ENCODE data around the gene CPA4.

The CPA4 gene

GRCh38 chr7:130346941-130347340 is 54.0 kb downstream of the CPA4 start:
- no peak for DNase-seq

GRCh38 chr7:130349911-130350782 is 57.2 kb downstream of the CPA4 start:
- DNase-seq: no peak

GRCh38 chr7:130350945-130351790 is 58.2 kb downstream of the CPA4 start:
- no peak for DNase-seq

GRCh38 chr7:130351791-130352090 is 58.8 kb downstream of the CPA4 start:
- DNase-seq: no peak

- no peak for DNase-seq
Measured at GRCh38 chr7:130352194-130353074, 59.5 kb downstream of the CPA4 start.

GRCh38 chr7:130353196-130353595 is 60.2 kb downstream of the CPA4 start:
- no peak for DNase-seq

GRCh38 chr7:130356121-130356875 is 63.3 kb downstream of the CPA4 start:
- no peak for DNase-seq

GRCh38 chr7:130356876-130357611 is 64.1 kb downstream of the CPA4 start:
- DNase-seq: no peak

- DNase-seq: no peak
Measured at GRCh38 chr7:130358471-130358870, 65.5 kb downstream of the CPA4 start.

- DNase-seq: no peak
Measured at GRCh38 chr7:130359276-130359857, 66.4 kb downstream of the CPA4 start.

GRCh38 chr7:130360518-130360917 is 67.6 kb downstream of the CPA4 start:
- no peak for DNase-seq

GRCh38 chr7:130361681-130362080 is 68.7 kb downstream of the CPA4 start:
- no peak for DNase-seq

- no peak for DNase-seq
Measured at GRCh38 chr7:130362251-130362816, 69.4 kb downstream of the CPA4 start.

- DNase-seq: no peak
Measured at GRCh38 chr7:130363026-130363847, 70.3 kb downstream of the CPA4 start.

- DNase-seq: no peak
Measured at GRCh38 chr7:130364451-130364850, 71.5 kb downstream of the CPA4 start.

- DNase-seq: no peak
Measured at GRCh38 chr7:130365088-130365487, 72.1 kb downstream of the CPA4 start.

- DNase-seq: no peak
Measured at GRCh38 chr7:130365511-130366441, 72.8 kb downstream of the CPA4 start.

GRCh38 chr7:130366564-130366963 is 73.6 kb downstream of the CPA4 start:
- DNase-seq: no peak

Measured in activated CD4-positive, alpha-beta T cell treated with anti-CD3 and anti-CD28 coated beads, Interleukin-2, amount 50 U/mL, for 1 hour (primary cell).